PC-3 (cell line): ENCODE measurements around the gene TSGA10IP.

ENCODE experiments used
- EZH2phosphoT487 ChIP-seq: fragments of 300-600 bp; sonication (generic); IDR thresholded peaks from 2 replicates; pipeline ENCODE4 v1.6.1; 2018; ENCODE audit warnings: mild to moderate bottlenecking, antibody characterized with exemption, low read length, borderline replicate concordance
- TF ChIP-seq, protein P1 (sequence below): fragments of 300-600 bp; sonication (generic); conservative IDR thresholded peaks from 2 replicates; pipeline ENCODE4 v1.5.1; 2017; ENCODE audit warnings: antibody characterized with exemption, low read depth, mild to moderate bottlenecking, low read length

DNA sequence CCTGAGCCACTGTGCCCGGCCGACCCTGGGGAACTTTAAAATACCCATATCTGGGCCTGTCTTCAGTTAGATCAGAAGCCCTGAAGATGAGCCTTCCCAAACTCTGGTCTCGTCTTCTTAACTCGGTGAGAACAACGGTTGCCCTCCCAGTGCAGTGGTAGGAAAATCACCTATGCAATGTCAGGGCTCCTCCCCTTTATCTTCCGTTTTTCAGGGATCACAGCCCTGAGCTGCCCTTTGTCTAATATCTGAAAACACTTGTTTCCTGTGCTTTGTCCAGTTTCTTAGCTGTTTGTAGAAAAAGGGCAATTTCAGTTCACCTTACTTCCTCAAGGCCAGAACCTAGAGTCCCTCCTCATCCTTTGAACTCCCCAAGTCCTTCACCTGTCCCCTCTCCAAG lies 16.6 kb upstream of the TSGA10IP start:
- TF ChIP-seq, protein P1, sequence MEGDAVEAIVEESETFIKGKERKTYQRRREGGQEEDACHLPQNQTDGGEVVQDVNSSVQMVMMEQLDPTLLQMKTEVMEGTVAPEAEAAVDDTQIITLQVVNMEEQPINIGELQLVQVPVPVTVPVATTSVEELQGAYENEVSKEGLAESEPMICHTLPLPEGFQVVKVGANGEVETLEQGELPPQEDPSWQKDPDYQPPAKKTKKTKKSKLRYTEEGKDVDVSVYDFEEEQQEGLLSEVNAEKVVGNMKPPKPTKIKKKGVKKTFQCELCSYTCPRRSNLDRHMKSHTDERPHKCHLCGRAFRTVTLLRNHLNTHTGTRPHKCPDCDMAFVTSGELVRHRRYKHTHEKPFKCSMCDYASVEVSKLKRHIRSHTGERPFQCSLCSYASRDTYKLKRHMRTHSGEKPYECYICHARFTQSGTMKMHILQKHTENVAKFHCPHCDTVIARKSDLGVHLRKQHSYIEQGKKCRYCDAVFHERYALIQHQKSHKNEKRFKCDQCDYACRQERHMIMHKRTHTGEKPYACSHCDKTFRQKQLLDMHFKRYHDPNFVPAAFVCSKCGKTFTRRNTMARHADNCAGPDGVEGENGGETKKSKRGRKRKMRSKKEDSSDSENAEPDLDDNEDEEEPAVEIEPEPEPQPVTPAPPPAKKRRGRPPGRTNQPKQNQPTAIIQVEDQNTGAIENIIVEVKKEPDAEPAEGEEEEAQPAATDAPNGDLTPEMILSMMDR: no peak
- TF ChIP-seq EZH2phosphoT487: no peak
